Measurements from ENCODE around the gene SCAMP4. TPM values are rescaled to one million over a fixed set of nuclear protein-coding genes. Genes with fewer than 3 reads are reported as not detected.

SCAMP4 gene
- total and polyA plus RNA-seq, 2 of the 13 experiments (the other 11 are each of a cell fraction or from before 2014, with no cell fraction given) = 10.7 to 13.7 TPM

GRCh38 chr19:1942078-1942933, 37.1 kb downstream of the SCAMP4 start (continued):
- TF ChIP-seq HDAC1 (CRISPR knock-in tag; IDR thresholded peaks at IDR 0.05) (peak; percentile 70; the same call in 1 of the 2 replicates), NR2C2 (CRISPR knock-in tag; IDR thresholded peaks at IDR 0.05; ENCODE audit: borderline replicate concordance) (peak; percentile 52), ZNF549 (CRISPR knock-in tag; IDR thresholded peaks at IDR 0.05) (no peak), MEIS2 (CRISPR knock-in tag; IDR thresholded peaks at IDR 0.05) (0 out of 2 replicates have a peak, but pooled peaks have one; percentile 41), STAG1 (CRISPR knock-in tag; IDR thresholded peaks at IDR 0.05) (no peak), PATZ1 (CRISPR knock-in tag; IDR thresholded peaks at IDR 0.05) (peak; percentile 82), ZNF160 (CRISPR knock-in tag; IDR thresholded peaks at IDR 0.05) (no peak), MATR3 (CRISPR knock-in tag; IDR thresholded peaks at IDR 0.05) (no peak), E2F2 (CRISPR knock-in tag; IDR thresholded peaks at IDR 0.05; ENCODE audit: borderline replicate concordance) (no peak), MXI1 (IDR thresholded peaks at IDR 0.05; ENCODE audit: borderline replicate concordance, low read depth, low read length) (peak; percentile 76; the same call in 1 of the 3 replicates), RBFOX2 (IDR thresholded peaks at IDR 0.05; ENCODE audit: low read depth, low read length) (peak; percentile 59), FOXO1 (CRISPR knock-in tag; IDR thresholded peaks at IDR 0.05) (peak; percentile 52; the same call in 1 of the 2 replicates), CCDC6 (CRISPR knock-in tag; IDR thresholded peaks at IDR 0.05) (peak; percentile 41; the same call in 1 of the 2 replicates), EP300 (IDR thresholded peaks at IDR 0.05; ENCODE audit: low read depth in 2 of 2, low read length in 2 of 2) (no peak), EP300 (CRISPR knock-in tag; IDR thresholded peaks at IDR 0.05; ENCODE audit: borderline replicate concordance) (0 out of 2 replicates have a peak, but pooled peaks have one; percentile 24), AHR (CRISPR knock-in tag; IDR thresholded peaks at IDR 0.05) (no peak), ZBED4 (CRISPR knock-in tag; IDR thresholded peaks at IDR 0.05; ENCODE audit: borderline replicate concordance) (no peak), CENPT (CRISPR knock-in tag; IDR thresholded peaks at IDR 0.05; ENCODE audit: low read depth) (no peak), ZNF343 (CRISPR knock-in tag; IDR thresholded peaks at IDR 0.05) (peak; percentile 85; the same call in 1 of the 2 replicates), IKZF4 (CRISPR knock-in tag; IDR thresholded peaks at IDR 0.05; ENCODE audit: borderline replicate concordance, low read depth, not compliant biosample characterization) (no peak), MED1 (CRISPR knock-in tag; IDR thresholded peaks at IDR 0.05) (peak; percentile 52), HIVEP1 (CRISPR knock-in tag; IDR thresholded peaks at IDR 0.05) (peak; percentile 74), ZSCAN25 (CRISPR knock-in tag; IDR thresholded peaks at IDR 0.05) (peak; percentile 33; the same call in 1 of the 2 replicates)

Measured in HepG2 (cell line).